Fibroblast of lung (primary cell): ENCODE results near the gene CAMK1D.

Source experiments
- CTCF ChIP-seq, 2 donors: IDR thresholded peaks in 1 of 2; conservative IDR thresholded peaks in 1 of 2; 1 replicate in 1 of 2; 2 replicates in 1 of 2; pipeline ENCODE4 v1.5.1; 2011 to 2012; ENCODE audit warnings: low read length in 2 of 2, control low read depth in 1 of 2, inconsistent platforms in 1 of 2, low read depth in 1 of 2, mild to moderate bottlenecking in 1 of 2
- EZH2 ChIP-seq: IDR thresholded peaks from 2 replicates; pipeline ENCODE4 v1.5.1; 2012; ENCODE audit warnings: low read length, control low read depth, mild to moderate bottlenecking; ENCODE audit errors: missing control alignments

GRCh38 chr10:12784646-12785045, 435.3 kb downstream of the CAMK1D start:
- TF ChIP-seq CTCF (conservative IDR thresholded peaks at IDR 0.05 in 1 of 2, IDR thresholded peaks at IDR 0.05 in 1 of 2; ENCODE audit: low read depth in 1 of 2, low read length in 2 of 2) (no peak), EZH2 (no peak)
